ENCODE measurements around the gene CDC20B. TPM values are rescaled to one million over a fixed set of nuclear protein-coding genes. Genes with fewer than 3 reads are reported as not detected.

Gene CDC20B, protein sequence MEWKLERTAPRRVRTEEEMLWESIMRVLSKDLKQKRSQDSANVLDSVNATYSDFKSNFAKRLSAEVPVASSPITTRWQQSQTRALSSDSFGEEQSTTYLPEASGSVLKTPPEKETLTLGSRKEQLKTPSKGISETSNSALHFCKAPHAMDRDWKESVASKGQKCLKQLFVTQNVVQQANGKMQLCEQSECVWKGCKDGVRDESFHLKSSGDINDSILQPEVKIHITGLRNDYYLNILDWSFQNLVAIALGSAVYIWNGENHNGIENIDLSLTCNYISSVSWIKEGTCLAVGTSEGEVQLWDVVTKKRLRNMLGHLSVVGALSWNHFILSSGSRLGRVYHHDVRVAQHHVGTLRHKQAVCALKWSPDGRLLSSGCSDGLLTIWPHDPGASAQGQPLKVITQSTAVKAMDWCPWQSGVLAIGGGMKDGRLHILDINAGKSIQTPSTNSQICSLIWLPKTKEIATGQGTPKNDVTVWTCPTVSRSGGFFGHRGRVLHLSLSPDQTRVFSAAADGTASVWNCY
- total RNA-seq = 0.38 TPM

DNA sequence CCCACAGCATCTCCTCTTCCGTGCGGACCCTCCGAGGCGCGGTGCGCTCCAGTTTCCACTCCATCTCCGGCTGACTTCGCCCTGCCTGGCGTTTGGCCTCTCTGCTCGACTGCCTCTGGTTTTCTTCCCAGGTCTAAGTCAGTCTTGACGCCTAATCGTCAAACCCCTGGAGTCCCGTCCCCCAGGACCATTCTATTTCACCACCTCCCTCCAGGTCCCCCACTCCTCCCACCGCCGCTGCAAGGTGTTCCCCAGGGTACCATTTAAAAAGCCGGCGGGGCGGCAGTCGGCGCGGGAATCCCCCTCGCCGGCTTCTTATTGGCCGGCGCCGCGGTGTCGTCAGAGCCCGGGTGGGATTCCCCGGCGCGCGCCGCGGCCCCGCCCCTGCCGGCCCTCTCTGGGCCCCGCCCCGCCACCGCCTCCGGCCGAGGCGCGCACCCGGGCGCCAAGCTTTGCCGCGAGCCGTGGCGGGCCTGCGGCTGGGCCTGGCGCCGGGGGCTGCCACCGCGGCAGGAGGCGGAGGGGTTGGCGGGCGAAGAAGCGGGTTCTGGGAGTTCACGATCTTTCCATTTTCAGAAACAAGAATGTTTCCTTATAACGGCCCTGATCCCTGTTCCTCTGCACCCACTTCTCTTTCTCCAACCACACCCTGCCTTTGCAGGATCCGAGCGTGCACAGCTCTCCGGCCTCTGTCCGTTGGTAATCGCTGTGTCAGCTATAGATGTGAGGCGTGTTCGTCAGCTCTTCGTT is at the start of gene CDC20B:
TSS of gene CDC20B (minus strand) at position 241 of the 750 bp plus-strand sequence. CDS start at position 64, 177 bp downstream.

DNA sequence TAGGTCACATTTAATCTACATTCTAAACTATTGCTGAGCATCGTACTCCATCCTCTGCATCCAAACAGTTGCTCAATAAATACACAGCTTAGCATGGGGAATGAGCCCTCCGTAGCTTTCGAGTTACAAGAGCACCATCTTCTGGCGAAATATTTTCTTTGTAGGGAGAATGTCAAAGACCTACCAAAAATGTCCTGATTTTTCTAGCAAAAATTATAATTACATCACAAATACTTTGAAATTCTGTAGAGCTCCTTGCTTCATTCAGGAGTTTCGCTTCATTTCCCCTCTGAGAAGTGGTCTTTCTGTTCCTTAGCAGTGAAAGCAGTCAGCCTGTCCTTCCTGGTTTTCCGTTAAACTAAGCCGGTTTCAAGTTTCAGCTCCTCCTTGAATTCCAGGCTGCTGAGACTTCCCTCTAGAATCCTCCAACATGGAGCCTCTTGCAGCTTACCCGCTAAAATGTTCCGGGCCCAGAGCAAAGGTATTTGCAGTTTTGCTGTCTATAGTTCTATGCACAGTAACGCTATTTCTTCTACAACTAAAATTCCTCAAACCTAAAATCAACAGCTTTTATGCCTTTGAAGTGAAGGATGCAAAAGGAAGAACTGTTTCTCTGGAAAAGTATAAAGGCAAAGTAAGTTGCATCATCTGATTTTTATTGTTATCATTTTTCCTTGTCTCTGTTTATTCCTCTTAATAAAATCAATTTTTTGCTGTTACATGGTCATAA is 13.0 kb downstream of the CDC20B start, which contains the start of gene GPX8:
TSS of gene GPX8 (plus strand) at position 409 of the 730 bp plus-strand sequence. CDS start at position 431, 22 bp downstream.

DNA sequence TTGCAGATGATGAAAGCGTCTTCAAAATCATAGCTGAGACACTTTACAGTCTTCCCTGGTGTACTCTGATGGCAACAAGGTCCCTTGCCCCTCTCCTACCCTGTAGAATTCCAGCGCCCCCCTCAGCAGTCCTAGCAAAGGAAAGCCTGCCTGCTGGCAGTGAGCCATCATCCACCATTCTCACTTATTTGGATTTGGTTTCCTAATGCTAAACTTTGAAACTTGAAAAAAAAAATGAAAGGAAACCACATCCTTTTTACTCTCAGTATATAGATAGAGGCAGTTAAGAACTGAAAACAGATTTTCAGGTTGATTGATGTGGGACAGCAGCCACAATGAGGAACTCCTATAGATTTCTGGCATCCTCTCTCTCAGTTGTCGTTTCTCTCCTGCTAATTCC is 70.6 kb downstream of the CDC20B start, which contains the start of gene GZMA:
TSS of gene GZMA (plus strand) at position 299 of the 400 bp plus-strand sequence. CDS start at position 336, 37 bp downstream.

Other genes with a start within 250 kb of the CDC20B start
- 3.6 TPM for gene ESM1, start 187.6 kb downstream of the CDC20B start, total RNA-seq
- 0.33 TPM for gene GZMK, start 148.9 kb downstream of the CDC20B start, total RNA-seq
- gene GZMA, start 70.5 kb downstream of the CDC20B start, total RNA-seq = 1.2 TPM
- gene GPX8, start 13.0 kb downstream of the CDC20B start, total RNA-seq = 58.7 TPM
- not detected for gene MCIDAS, start 54.1 kb upstream of the CDC20B start, total RNA-seq
- gene CCNO, start 60.4 kb upstream of the CDC20B start, total RNA-seq = 0.27 TPM
- 50.7 TPM for gene DHX29, start 134.5 kb upstream of the CDC20B start, total RNA-seq
- 130 TPM for gene MTREX, start 134.8 kb upstream of the CDC20B start, total RNA-seq